Gastroesophageal sphincter (tissue), 4 donors: ENCODE measurements around the gene CGGBP1. TPM values are rescaled to one million over a fixed set of nuclear protein-coding genes. Genes with fewer than 3 reads are reported as not detected.

Source experiments
- ATAC-seq: fragments of 150-250 bp; one replicate; pipeline ENCODE4 v1.9.1; 2016; ENCODE audit warnings: mild to moderate bottlenecking, moderate library complexity
- H3K27ac ChIP-seq, 4 donors: fragments of 200-600 bp; sonication (generic) in 3 of 4; 1 replicate in 3 of 4; 2 replicates in 1 of 4; pipeline ENCODE4 v1.5.1; 2016 to 2019
- H3K27me3 ChIP-seq: fragments of 200-600 bp; sonication (generic); one replicate; pipeline ENCODE4 v1.5.1; 2019
- H3K36me3 ChIP-seq, 2 donors: fragments of 200-600 bp; sonication (generic); one replicate each; pipeline ENCODE4 v1.5.1; 2019; ENCODE audit warnings: control low read depth in 1 of 2
- H3K4me1 ChIP-seq, 3 donors: fragments of 200-600 bp; sonication (generic); 1 replicate in 2 of 3; 2 replicates in 1 of 3; pipeline ENCODE4 v1.5.1; 2016 to 2019; ENCODE audit warnings: control low read depth in 2 of 3
- H3K4me3 ChIP-seq, 2 donors: fragments of 200-600 bp; sonication (generic); one replicate each; pipeline ENCODE4 v1.5.1; 2019; ENCODE audit warnings: mild to moderate bottlenecking in 1 of 2, moderate library complexity in 1 of 2
- H3K9me3 ChIP-seq, 3 donors: fragments of 200-600 bp; sonication (generic); one replicate each; pipeline ENCODE4 v1.5.1; 2017 to 2019; ENCODE audit warnings: control low read depth in 2 of 3
- EP300 ChIP-seq: sonication (generic); formaldehyde crosslinking; IDR thresholded peaks from one replicate; pipeline ENCODE4 v1.6.1; 2017; ENCODE audit warnings: antibody characterized with exemption, mild to moderate bottlenecking
- POLR2A ChIP-seq, 2 donors: fragments of 450-650 bp; IDR thresholded peaks; one replicate each; pipeline ENCODE4 v1.6.1; 2017; ENCODE audit warnings: antibody characterized with exemption in 2 of 2, mild to moderate bottlenecking in 2 of 2, moderate library complexity in 1 of 2
- POLR2AphosphoS5 ChIP-seq: sonication (generic); formaldehyde crosslinking; IDR thresholded peaks from one replicate; pipeline ENCODE4 v1.6.1; 2017; ENCODE audit warnings: antibody characterized with exemption
- WGBS, 2 donors: methylation state at CpG; one replicate each; pipeline ENCODE4 v1.1.5; 2018; ENCODE audit warnings: low coverage in 1 of 2; 5-methylcytosine and 5-hydroxymethylcytosine counted together
- total RNA-seq, 4 donors: library from RNA; depleted of rRNA; stranded (reverse); fragments of >200 nt; gene quantifications; one replicate each; pipeline ENCODE4 v1.1.0, GENCODE V29; 2016
- TF ChIP-seq, protein P1 (sequence below), 4 experiments: fragments of 200-600 bp in 2 of 4; fragments of 450-650 bp in 2 of 4; sonication (generic) in 1 of 4; IDR thresholded peaks; one replicate each; pipeline ENCODE4 v1.5.1; 2017 to 2019; ENCODE audit warnings: antibody characterized with exemption in 4 of 4, mild to moderate bottlenecking in 2 of 4, moderate library complexity in 2 of 4

Gene CGGBP1
- total RNA-seq, 4 donors from 2014 or later, result 53.8 to 95.3 (median 67.8) TPM

DNA sequence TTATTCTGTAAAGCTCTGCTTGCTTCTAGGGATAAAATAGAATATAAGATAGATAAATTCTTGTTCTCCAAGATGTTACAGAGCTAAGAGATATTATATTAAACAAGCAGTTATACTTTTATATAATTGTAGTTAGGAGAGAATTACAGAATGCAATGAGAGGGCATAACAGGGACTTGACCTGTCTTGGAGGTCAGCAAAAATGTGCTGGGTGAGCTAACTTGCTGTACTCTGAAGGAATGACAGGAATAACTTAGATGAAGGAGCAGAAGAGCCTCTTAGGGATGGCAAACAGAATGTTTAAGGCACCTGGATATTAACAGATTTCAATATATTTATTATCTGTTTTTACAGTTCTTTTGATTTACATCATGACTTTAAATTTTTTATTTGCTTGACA lies 33.5 kb upstream of the CGGBP1 start:
- ATAC-seq, result no peak
- H3K27ac ChIP-seq, result no peak overlapping the region
- peaks cover 0 to 21% of the 10 kb centered on the region in 2 donors for H3K36me3 ChIP-seq
- H3K4me3 ChIP-seq, result no peak overlapping the region
- no peaks in the 10 kb centered on the region for H3K27me3 ChIP-seq
- H3K9me3 ChIP-seq, result no peaks in the 10 kb centered on the region
- H3K4me1 ChIP-seq, result no peaks in the 10 kb centered on the region
- TF ChIP-seq, protein P1, sequence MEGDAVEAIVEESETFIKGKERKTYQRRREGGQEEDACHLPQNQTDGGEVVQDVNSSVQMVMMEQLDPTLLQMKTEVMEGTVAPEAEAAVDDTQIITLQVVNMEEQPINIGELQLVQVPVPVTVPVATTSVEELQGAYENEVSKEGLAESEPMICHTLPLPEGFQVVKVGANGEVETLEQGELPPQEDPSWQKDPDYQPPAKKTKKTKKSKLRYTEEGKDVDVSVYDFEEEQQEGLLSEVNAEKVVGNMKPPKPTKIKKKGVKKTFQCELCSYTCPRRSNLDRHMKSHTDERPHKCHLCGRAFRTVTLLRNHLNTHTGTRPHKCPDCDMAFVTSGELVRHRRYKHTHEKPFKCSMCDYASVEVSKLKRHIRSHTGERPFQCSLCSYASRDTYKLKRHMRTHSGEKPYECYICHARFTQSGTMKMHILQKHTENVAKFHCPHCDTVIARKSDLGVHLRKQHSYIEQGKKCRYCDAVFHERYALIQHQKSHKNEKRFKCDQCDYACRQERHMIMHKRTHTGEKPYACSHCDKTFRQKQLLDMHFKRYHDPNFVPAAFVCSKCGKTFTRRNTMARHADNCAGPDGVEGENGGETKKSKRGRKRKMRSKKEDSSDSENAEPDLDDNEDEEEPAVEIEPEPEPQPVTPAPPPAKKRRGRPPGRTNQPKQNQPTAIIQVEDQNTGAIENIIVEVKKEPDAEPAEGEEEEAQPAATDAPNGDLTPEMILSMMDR (IDR thresholded peaks at IDR 0.05), result no peak
- TF ChIP-seq EP300 (no peak), POLR2A (IDR thresholded peaks at IDR 0.05) (no peak), POLR2AphosphoS5 (no peak)

DNA sequence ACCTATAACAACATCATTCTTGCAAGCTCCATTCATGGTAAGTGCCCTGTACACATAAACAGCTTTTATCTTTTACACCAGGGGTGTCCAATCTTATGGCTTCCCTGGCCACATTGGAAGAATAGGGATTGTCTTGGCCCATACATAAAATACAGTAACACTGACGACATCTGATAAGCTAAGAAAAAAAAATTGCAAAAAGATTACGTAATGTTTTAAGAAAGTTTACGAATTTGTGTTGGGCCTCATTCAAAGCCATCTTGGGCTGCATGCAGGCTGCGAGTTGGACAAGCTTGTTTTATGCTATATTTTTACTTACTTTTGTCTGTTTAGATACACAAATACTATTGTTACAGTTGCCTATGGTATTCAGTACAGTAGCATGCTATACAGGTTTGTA lies 31.9 kb upstream of the CGGBP1 start:
- no peak for TF ChIP-seq POLR2A (IDR thresholded peaks at IDR 0.05)
- TF ChIP-seq POLR2AphosphoS5, result no peak
- TF ChIP-seq, protein P1 (IDR thresholded peaks at IDR 0.05), result no peak
- no peak for TF ChIP-seq EP300
- no peaks in the 10 kb centered on the region for H3K27me3 ChIP-seq
- no peak overlapping the region for H3K27ac ChIP-seq
- peaks cover 0 to 31% of the 10 kb centered on the region in 2 donors for H3K36me3 ChIP-seq
- no peaks in the 10 kb centered on the region for H3K9me3 ChIP-seq
- no peak overlapping the region for H3K4me3 ChIP-seq
- no peaks in the 10 kb centered on the region for H3K4me1 ChIP-seq
- no peak for ATAC-seq
- WGBS, 2 donors, result 69 to 70% methylated on average over 4 of the region's 4 CpGs

DNA sequence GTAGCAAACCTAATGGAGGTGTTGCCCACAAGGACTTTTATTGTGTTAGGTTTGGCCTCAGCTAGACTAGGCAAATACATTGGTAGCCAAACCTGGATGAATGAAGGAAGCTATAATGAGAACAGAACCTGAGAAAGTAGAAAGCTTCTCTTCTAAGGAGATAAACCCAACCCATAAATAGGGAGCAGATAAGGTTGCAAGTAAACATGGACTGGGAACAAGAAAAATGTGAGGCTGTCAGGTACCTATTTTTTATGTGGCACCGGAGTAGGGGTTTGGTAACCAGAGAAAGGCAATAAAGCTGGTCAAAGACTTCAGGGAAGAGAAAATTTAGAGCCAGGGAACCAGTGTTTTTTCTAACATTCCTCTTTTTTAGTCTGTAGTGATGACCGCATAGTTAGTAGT lies 25.3 kb upstream of the CGGBP1 start:
- no peak for ATAC-seq
- whole genome bisulfite sequencing, 2 donors, result 87 to 100% methylated on average over 1 to 2 of the region's 2 CpGs
- Histone ChIP-seq H3K27me3 (no peaks in the 10 kb centered on the region), H3K27ac (no peak overlapping the region), H3K36me3 (peaks cover 0 to 20% of the 10 kb centered on the region in 2 donors), H3K9me3 (no peaks in the 10 kb centered on the region), H3K4me1 (peaks cover 0 to 16% (median 0%) of the 10 kb centered on the region in 3 donors), H3K4me3 (no peak overlapping the region)
- TF ChIP-seq EP300, result no peak
- TF ChIP-seq POLR2AphosphoS5, result no peak
- TF ChIP-seq, protein P1 (IDR thresholded peaks at IDR 0.05), result no peak
- no peak for TF ChIP-seq POLR2A (IDR thresholded peaks at IDR 0.05)

DNA sequence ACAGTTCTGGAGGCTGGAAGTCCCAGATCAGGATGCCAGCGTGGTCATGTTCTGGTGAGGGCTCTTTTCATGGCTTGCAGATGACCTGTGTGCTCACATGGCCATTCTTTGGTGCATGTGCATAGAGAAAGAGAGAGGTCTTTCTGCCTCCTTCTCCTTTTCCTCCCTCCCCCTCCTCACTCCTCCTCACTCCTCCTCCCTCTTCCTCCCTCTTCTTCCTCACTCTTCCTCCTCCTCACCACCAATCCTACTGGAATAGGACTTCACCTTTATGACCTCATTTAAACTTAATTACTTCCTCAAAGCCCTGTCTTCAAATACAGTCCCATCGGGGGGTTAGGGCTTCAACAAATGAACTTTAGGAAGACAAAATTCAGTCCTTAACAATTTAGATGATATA lies 24.0 kb upstream of the CGGBP1 start:
- TF ChIP-seq EP300, result no peak
- TF ChIP-seq POLR2AphosphoS5, result no peak
- no peak for TF ChIP-seq POLR2A (IDR thresholded peaks at IDR 0.05)
- TF ChIP-seq, protein P1 (IDR thresholded peaks at IDR 0.05), result no peak
- Histone ChIP-seq H3K27me3 (no peaks in the 10 kb centered on the region), H3K27ac (no peak overlapping the region), H3K4me3 (no peak overlapping the region), H3K36me3 (peaks cover 0 to 17% of the 10 kb centered on the region in 2 donors), H3K9me3 (no peaks in the 10 kb centered on the region), H3K4me1 (peaks cover 0 to 16% (median 0%) of the 10 kb centered on the region in 3 donors)
- 89 to 100% methylated on average over 2 of the region's 2 CpGs for WGBS, 2 donors
- ATAC-seq, result no peak

DNA sequence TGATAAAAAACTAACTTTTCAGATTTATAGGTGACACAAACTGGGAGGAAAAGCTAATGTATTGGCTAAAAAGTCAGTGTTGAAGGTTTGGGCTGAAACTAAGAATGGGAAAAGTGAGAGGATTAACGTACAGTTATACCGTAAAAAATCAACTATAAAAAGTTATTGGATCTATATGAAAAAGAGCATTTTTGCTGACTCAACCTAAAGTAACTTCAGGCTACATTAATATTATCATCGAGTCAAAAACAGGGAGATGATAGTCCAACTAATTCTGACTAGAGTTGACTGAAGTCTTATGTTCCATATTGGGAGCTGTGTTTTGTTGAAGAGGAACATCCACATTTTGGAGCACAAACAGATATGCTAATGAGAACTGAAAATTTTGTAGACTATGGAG lies 20.1 kb upstream of the CGGBP1 start:
- WGBS, 2 donors, result 97 to 98% methylated on average over 3 of the region's 3 CpGs
- TF ChIP-seq POLR2AphosphoS5, result no peak
- no peak for TF ChIP-seq POLR2A (IDR thresholded peaks at IDR 0.05)
- TF ChIP-seq, protein P1 (IDR thresholded peaks at IDR 0.05), result no peak
- no peak for TF ChIP-seq EP300
- H3K4me3 ChIP-seq, result no peak overlapping the region
- no peaks in the 10 kb centered on the region for H3K36me3 ChIP-seq
- H3K9me3 ChIP-seq, result no peaks in the 10 kb centered on the region
- H3K4me1 ChIP-seq, result peaks cover 0 to 31% (median 0%) of the 10 kb centered on the region in 3 donors
- H3K27ac ChIP-seq, result no peak overlapping the region
- ATAC-seq, result no peak
- no peaks in the 10 kb centered on the region for H3K27me3 ChIP-seq
